Mucosa of rectum (tissue), 2 donors: Measurements from ENCODE around the gene PHLDA2.

ENCODE experiments used
- H3K27ac ChIP-seq, 2 donors: one replicate each; pipeline ENCODE4 v1.7.0; 2013; ENCODE audit warnings: inconsistent platforms in 2 of 2, low read depth in 2 of 2, low read length in 2 of 2
- H3K27me3 ChIP-seq, 2 donors: one replicate each; pipeline ENCODE4 v1.7.0; 2013; ENCODE audit warnings: low read length in 2 of 2; ENCODE audit not compliant: control insufficient read depth in 2 of 2, insufficient read depth in 2 of 2
- H3K36me3 ChIP-seq, 2 donors: one replicate each; pipeline ENCODE4 v1.7.0; 2013; ENCODE audit warnings: low read length in 2 of 2; ENCODE audit not compliant: control insufficient read depth in 2 of 2, insufficient read depth in 2 of 2
- H3K4me1 ChIP-seq, 2 donors: one replicate each; pipeline ENCODE4 v1.7.0; 2013; ENCODE audit warnings: low read length in 2 of 2, mild to moderate bottlenecking in 1 of 2; ENCODE audit not compliant: control insufficient read depth in 2 of 2, insufficient read depth in 2 of 2
- H3K4me3 ChIP-seq, 2 donors: one replicate each; pipeline ENCODE4 v1.7.0; 2013; ENCODE audit warnings: low read length in 2 of 2
- H3K9ac ChIP-seq, 2 donors: one replicate each; pipeline ENCODE4 v1.7.0; 2013; ENCODE audit warnings: low read length in 2 of 2, low read depth in 1 of 2, mild to moderate bottlenecking in 1 of 2
- H3K9me3 ChIP-seq, 2 donors: one replicate each; pipeline ENCODE4 v1.7.0; 2013; ENCODE audit warnings: low read length in 2 of 2; ENCODE audit not compliant: control insufficient read depth in 2 of 2
- donor health status: healthy.
- donor health status: Normal muscosa, but diverticular disease.

Gene PHLDA2

GRCh38 chr11:2945757-2946287 lies 16.6 kb upstream of the PHLDA2 start:
- H3K27me3 ChIP-seq = no peaks in the 10 kb centered on the region
- H3K27ac ChIP-seq = no peak overlapping the region
- H3K4me3 ChIP-seq = no peak overlapping the region
- no peaks in the 10 kb centered on the region for H3K9me3 ChIP-seq
- peaks cover 30 to 37% of the 10 kb centered on the region in 2 donors for H3K4me1 ChIP-seq
- peaks cover 33 to 52% of the 10 kb centered on the region in 2 donors for H3K36me3 ChIP-seq
- H3K9ac ChIP-seq = peak overlapping the region in 1 of 2 donors; percentile 45

DNA sequence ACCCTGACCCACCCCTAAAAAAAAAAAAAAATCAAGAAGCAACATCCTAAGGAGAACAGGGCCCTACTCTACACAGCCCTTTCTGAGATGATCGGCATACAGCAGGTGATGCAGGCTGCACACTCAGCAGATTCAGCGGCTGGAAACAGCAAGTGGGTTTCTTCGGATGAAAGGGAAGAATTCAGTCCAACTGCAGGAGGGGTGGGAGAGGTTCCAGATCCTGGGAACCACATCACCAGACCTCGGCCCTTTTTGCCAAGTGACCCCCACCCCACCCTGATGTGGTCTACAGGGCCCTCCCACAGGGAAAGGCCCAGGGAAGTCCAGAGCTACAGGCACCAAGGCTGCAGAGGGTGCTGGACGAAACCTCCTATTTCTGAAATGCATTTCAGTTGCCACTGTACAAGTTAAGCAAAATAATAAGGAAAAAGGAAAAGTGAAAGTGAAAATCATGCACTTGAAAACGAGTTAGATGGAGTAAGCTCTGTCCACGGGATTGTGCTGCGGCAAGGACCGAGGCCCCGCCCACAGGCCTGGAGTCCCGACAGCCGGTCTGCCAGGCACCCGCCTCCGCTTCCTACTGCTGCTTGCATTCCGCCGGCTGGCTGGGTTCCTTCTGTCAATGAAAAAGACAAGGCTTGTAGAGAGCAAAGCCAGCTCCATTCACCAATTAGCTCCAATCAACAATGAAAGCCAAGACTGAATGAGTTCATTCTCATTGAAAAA lies 16.0 kb upstream of the PHLDA2 start:
- Histone ChIP-seq H3K27ac (peak overlapping the region in 1 of 2 donors; percentile 67), H3K4me3 (peak overlapping the region; percentile 33 to 37), H3K27me3 (no peaks in the 10 kb centered on the region), H3K4me1 (peaks cover 36 to 42% of the 10 kb centered on the region in 2 donors), H3K9ac (no peak overlapping the region), H3K9me3 (no peaks in the 10 kb centered on the region), H3K36me3 (peaks cover 31 to 46% of the 10 kb centered on the region in 2 donors)

- H3K27me3 ChIP-seq = no peaks in the 10 kb centered on the region
- no peak overlapping the region for H3K27ac ChIP-seq
- no peak overlapping the region for H3K4me3 ChIP-seq
- no peaks in the 10 kb centered on the region for H3K9me3 ChIP-seq
- no peak overlapping the region for H3K9ac ChIP-seq
- peaks cover 24 to 40% of the 10 kb centered on the region in 2 donors for H3K36me3 ChIP-seq
- peaks cover 42 to 45% of the 10 kb centered on the region in 2 donors for H3K4me1 ChIP-seq
These were observed 15.3 kb upstream of the PHLDA2 start for GRCh38 chr11:2944530-2944929.

GRCh38 chr11:2943711-2944118 lies 14.5 kb upstream of the PHLDA2 start:
- H3K36me3 ChIP-seq = peaks cover 17 to 33% of the 10 kb centered on the region in 2 donors
- H3K27ac ChIP-seq = peak overlapping the region in 1 of 2 donors; percentile 4
- peaks cover 42 to 45% of the 10 kb centered on the region in 2 donors for H3K4me1 ChIP-seq
- no peak overlapping the region for H3K9ac ChIP-seq
- no peaks in the 10 kb centered on the region for H3K27me3 ChIP-seq
- H3K4me3 ChIP-seq = no peak overlapping the region
- peaks cover 0 to under 1% of the 10 kb centered on the region in 2 donors for H3K9me3 ChIP-seq

DNA sequence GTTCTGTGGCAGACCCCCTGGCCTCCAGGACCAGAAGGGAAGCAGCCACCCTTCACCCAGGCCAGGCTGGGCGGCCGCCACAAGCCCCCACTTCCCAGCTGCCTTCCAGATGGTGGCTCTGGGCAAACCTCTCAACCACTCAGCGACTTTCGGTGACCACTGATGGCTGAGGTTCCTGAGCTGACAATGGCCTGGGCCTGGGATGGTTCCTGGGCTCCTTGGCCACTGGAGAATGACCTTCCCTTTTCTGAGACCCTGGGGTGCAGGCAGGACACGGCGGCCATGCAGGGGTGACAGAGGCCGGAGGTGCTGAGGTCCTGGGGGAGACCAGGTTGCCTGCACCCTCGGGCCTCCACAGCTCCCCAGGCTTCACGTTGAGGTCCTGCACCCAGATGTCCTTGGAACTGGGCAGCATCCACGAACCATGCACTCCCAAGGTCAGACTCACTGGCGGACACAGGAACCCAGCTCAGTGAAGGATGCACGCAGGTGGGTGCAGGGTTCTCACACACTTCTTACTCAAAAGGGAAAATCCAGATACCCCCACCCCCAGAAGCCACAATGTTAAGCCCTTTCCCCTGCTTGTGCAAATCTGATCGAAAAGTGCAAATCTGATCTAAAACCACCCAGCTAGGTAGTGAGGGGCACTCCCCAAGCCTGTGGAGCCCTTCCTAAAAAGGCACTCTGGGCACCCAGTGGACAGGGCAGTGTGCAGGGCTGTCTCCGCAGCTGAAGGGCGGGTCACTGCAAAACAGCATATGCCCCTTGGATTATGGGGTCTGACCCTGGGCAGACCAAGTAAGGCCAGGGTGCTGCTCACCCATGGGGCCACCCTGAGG lies 13.9 kb upstream of the PHLDA2 start:
- Histone ChIP-seq H3K27me3 (no peaks in the 10 kb centered on the region), H3K9ac (no peak overlapping the region), H3K9me3 (peaks cover 0 to 2% of the 10 kb centered on the region in 2 donors), H3K27ac (no peak overlapping the region), H3K36me3 (peaks cover 10 to 26% of the 10 kb centered on the region in 2 donors), H3K4me1 (peaks cover 42 to 45% of the 10 kb centered on the region in 2 donors), H3K4me3 (no peak overlapping the region)

- Histone ChIP-seq H3K27me3 (no peaks in the 10 kb centered on the region), H3K9me3 (peaks cover 5 to 6% of the 10 kb centered on the region in 2 donors), H3K9ac (no peak overlapping the region), H3K4me3 (no peak overlapping the region), H3K36me3 (peaks cover 9 to 21% of the 10 kb centered on the region in 2 donors), H3K4me1 (peaks cover 42 to 45% of the 10 kb centered on the region in 2 donors), H3K27ac (no peak overlapping the region)
These were observed 13.2 kb upstream of the PHLDA2 start for GRCh38 chr11:2942447-2942846.

DNA sequence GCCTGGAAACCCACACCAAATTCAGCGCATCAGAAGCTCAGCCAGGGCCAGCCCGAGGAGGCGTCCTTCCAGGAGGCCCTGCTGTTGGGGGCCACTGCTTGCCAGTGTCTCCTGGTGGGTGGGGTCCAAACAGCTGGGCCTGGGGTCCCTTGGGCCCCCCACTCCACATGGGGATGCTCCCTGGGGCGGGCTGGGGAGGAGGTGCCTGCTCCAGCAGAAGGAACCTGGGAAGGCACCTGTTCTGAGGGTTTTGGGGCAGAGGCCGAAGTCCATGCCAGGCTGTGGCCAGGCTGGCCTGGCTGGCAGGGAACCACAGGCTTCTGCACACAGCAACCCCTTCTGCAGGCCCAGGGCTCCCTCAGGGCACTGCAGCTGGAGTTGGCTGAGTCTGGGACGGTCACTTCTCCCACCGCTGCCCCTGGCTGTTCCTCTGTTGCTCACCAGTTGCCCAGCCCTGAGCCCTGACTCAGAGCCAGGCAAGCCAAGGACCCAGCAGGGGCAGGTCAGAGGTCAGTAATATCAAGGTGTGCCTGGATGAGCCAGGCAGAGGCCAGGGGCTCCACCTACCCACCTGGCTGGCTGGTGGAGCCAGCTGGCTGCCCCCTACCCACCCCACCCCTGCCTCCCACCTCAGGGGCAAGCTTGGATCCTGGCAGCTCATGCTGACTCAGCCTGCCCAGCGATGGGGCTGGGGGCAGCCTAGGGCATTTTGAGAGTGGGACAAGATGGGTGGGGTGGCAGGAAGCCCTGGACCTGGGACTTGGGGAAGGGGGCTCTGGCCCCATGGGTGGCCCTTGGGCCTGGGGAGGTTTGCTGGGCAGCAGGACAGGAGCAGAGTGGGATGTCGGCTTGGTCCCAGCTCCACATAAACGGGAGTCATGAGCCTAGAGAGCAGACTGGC lies 12.0 kb upstream of the PHLDA2 start:
- H3K9ac ChIP-seq = peak overlapping the region in 1 of 2 donors; percentile 46
- peaks cover 5 to 17% of the 10 kb centered on the region in 2 donors for H3K36me3 ChIP-seq
- peaks cover 6% of the 10 kb centered on the region in 2 donors for H3K9me3 ChIP-seq
- no peak overlapping the region for H3K4me3 ChIP-seq
- peak overlapping the region; percentile 80 to 91 for H3K27ac ChIP-seq
- H3K4me1 ChIP-seq = peaks cover 42 to 45% of the 10 kb centered on the region in 2 donors
- no peaks in the 10 kb centered on the region for H3K27me3 ChIP-seq

GRCh38 chr11:2940147-2940920 lies 11.1 kb upstream of the PHLDA2 start:
- Histone ChIP-seq H3K36me3 (peaks cover 5 to 15% of the 10 kb centered on the region in 2 donors), H3K27ac (peak overlapping the region; percentile 80 to 91), H3K9me3 (peaks cover 6% of the 10 kb centered on the region in 2 donors), H3K4me3 (no peak overlapping the region), H3K4me1 (peaks cover 35 to 39% of the 10 kb centered on the region in 2 donors), H3K9ac (peak overlapping the region in 1 of 2 donors; percentile 46), H3K27me3 (no peaks in the 10 kb centered on the region)
